Activated CD8-positive, alpha-beta memory T cell treated with anti-CD3 and anti-CD28 coated beads, Interleukin-2, amount 10 ng/mL, durations not matched to agents 7 days and 5 days (primary cell): ENCODE measurements around the gene HMCN2. TPM values are rescaled to one million over a fixed set of nuclear protein-coding genes. Genes with fewer than 3 reads are reported as not detected.
A peak's percentile ranks its signal among the peaks of the same experiment; 100 is the strongest.
"Not testable (repeated sequence)": the region's sequence is repeated elsewhere in the genome, so short reads cannot be mapped to it uniquely, and the experiment has no call there.

Experiments
- ATAC-seq: fragments of 150-1000 bp; cut with Tn5 transposase; one replicate; pipeline ENCODE4 v1.10.0; 2021; ENCODE audit warnings: moderate library complexity
- CTCF ChIA-PET: fragments of 350-600 bp; sonication (Branson Sonifier 250); formaldehyde crosslinking; loops from one replicate; lab custom pipeline; 2021; ENCODE audit warnings: antibody characterized with exemption; lab: Charles Lee
- DNase-seq: peaks from one replicate; pipeline ENCODE4 v3.0.0-alpha.2; 2020
- H3K27ac Mint-ChIP-seq: one replicate; pipeline ENCODE4 v1.8.0; 2021; ENCODE audit warnings: mild to moderate bottlenecking, mixed read lengths
- H3K27me3 Mint-ChIP-seq: one replicate; pipeline ENCODE4 v1.8.0; 2021; ENCODE audit warnings: mixed read lengths
- H3K36me3 Mint-ChIP-seq: one replicate; pipeline ENCODE4 v1.8.0; 2021; ENCODE audit warnings: mild to moderate bottlenecking, mixed read lengths
- H3K4me1 Mint-ChIP-seq: one replicate; pipeline ENCODE4 v1.8.0; 2021; ENCODE audit warnings: mixed read lengths
- H3K4me3 Mint-ChIP-seq: one replicate; pipeline ENCODE4 v1.8.0; 2021; ENCODE audit warnings: mild to moderate bottlenecking, moderate library complexity, mixed read lengths
- H3K9me3 Mint-ChIP-seq: one replicate; pipeline ENCODE4 v1.8.0; 2022; ENCODE audit warnings: low read depth, mixed read lengths
- total RNA-seq, 2 experiments: library from RNA; stranded (reverse); gene quantifications; one replicate each; pipeline ENCODE4 v1.2.3, GENCODE V29; 2021

The HMCN2 gene
- total RNA-seq, 2 experiments from 2014 or later = not detected

DNA sequence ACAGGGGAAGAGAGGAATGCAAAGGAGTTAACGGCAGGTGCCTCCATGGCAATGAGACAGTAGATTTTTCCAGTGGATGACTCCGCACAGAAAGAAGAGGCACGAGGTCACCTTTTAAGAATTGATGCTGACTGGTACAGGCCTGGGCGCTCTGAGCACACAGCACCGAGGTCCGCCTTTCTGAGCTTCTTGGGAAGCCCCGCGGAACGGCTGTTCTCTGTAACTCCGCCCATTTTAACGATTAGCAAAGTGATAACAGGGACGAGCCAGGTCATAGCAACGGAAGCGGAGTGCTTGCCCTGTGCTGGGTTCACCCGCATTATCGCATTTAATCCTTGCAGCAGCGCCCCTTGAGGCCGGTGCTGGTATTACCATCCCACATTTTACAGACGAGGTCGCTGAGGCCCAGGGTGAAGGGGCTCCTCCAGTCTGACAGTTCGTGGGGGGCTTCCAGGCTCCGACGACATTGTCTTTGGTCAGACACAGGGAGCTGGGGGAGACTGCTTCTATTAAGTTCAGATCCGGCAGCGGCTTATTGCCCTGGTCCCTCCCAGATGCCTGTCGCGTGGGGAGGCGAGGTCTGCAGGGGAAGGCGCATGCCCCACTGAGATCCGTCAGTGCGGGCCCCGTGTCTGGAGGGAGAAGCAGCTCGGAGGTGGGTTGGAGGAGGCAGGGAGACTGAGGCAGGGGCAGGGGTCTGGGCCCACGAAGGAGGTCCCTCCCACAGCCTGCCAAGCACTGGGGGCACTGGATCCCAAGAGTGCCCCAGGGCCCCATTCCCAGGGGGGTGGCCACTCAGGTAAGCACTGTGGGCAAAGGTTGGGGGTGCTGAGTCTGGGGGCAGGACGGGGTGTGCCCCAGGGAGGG, 22.3 kb upstream of the HMCN2 start:
- H3K9me3 Mint-ChIP-seq = no peaks in the 10 kb centered on the region
- H3K4me3 Mint-ChIP-seq = peak overlapping the region; percentile 7
- peak; percentile 87 for ATAC-seq
- H3K36me3 Mint-ChIP-seq = no peaks in the 10 kb centered on the region
- H3K4me1 Mint-ChIP-seq = peaks cover 34% of the 10 kb centered on the region
- H3K27ac Mint-ChIP-seq = peak overlapping the region; percentile 31
- peak; percentile 89 for DNase-seq
- no peaks in the 10 kb centered on the region for H3K27me3 Mint-ChIP-seq
- CTCF ChIA-PET = interaction anchor here (0.5 to 9.9 kb wide), 12 partner anchors 9 to 506 kb away, joined by 3 to 197 read pairs (median 3); no protein-coding TSS in a partner anchor

DNA sequence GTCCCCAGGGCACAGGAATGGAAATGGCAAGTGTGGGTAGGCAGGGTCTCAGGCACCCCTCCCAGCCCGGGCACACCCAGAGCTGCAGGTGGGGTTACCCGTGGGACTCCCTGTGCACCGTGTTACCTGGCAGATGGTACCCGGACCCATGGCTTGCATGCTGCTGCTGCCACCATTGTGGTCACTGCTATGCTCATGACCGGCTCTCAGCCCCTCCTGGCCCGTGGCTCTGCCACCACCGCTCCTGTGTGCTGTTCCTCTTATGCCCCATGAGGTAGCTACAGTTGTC, 21.7 kb upstream of the HMCN2 start:
- peaks cover 3% of the 10 kb centered on the region for H3K27me3 Mint-ChIP-seq
- no peak overlapping the region for H3K4me3 Mint-ChIP-seq
- CTCF ChIA-PET = interaction anchor here (0.5 to 9.9 kb wide), 8 partner anchors 8 to 214 kb away, joined by 3 to 197 read pairs (median 3); no protein-coding TSS in a partner anchor
- no peaks in the 10 kb centered on the region for H3K36me3 Mint-ChIP-seq
- H3K9me3 Mint-ChIP-seq = no peaks in the 10 kb centered on the region
- H3K4me1 Mint-ChIP-seq = peaks cover 33% of the 10 kb centered on the region
- DNase-seq = no peak
- H3K27ac Mint-ChIP-seq = no peak overlapping the region
- ATAC-seq = no peak

- Mint-ChIP-seq H3K27ac (no peak overlapping the region), H3K36me3 (no peaks in the 10 kb centered on the region), H3K4me1 (peaks cover 30% of the 10 kb centered on the region), H3K27me3 (peaks cover 9% of the 10 kb centered on the region), H3K4me3 (no peak overlapping the region), H3K9me3 (no peaks in the 10 kb centered on the region)
- CTCF ChIA-PET = interaction anchor here (1.3 to 9.9 kb wide), 5 partner anchors 8 to 137 kb away, joined by 3 to 197 read pairs (median 6); no protein-coding TSS in a partner anchor
- ATAC-seq (no peak), DNase-seq (no peak)
Measured at GRCh38 chr9:130244548-130245165, 20.9 kb upstream of the HMCN2 start.

DNA sequence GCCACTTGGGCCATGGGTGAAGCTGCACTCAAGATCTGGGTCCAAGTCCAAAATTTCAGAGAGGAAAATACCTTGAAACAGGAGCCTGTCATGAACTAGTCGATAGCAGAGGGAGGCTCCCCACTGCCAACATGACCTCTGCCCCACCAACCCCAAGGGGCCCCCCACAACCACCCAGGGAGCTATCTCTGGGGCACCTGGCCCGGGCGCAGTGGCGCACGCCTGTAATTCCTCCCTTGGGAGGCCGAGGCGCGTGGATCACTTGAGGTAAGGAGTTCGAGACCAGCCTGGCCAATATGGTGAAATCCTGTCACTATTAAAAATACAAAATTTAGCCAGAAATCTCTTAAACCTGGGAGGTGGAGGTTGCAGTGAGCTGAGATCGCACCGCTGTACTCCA, 20.1 kb upstream of the HMCN2 start:
- no peak overlapping the region for H3K27ac Mint-ChIP-seq
- peaks cover 22% of the 10 kb centered on the region for H3K4me1 Mint-ChIP-seq
- no peaks in the 10 kb centered on the region for H3K9me3 Mint-ChIP-seq
- peaks cover 17% of the 10 kb centered on the region for H3K27me3 Mint-ChIP-seq
- CTCF ChIA-PET = interaction anchor here (1.5 to 1.8 kb wide), 2 partner anchors 9 to 138 kb away, joined by 4 to 6 read pairs; no protein-coding TSS in a partner anchor
- no peak for ATAC-seq
- DNase-seq = no peak
- H3K4me3 Mint-ChIP-seq = no peak overlapping the region
- H3K36me3 Mint-ChIP-seq = no peaks in the 10 kb centered on the region

DNA sequence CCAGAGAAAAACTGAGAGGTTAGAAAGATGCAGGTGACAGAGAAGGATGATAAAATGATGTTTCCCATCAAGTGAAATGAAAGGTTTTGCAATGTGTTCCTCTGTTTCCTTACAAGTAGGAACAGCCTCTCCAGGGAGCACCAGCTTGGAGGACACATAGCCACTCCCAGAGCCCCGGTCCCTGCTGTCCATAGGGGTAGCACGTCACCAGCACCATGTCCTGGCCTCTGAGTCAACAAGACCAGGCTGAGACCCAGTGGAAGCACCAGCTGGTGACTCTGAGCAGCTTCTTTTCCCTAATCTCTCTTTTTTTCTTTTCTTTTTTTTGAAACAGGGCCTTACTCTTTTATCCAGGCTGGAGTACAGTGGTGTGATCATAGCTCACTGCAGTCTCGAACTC, 19.4 kb upstream of the HMCN2 start:
- CTCF ChIA-PET = interaction anchor here (0.9 to 1.8 kb wide), 4 partner anchors 9 to 519 kb away, joined by 4 to 6 read pairs (median 4); no protein-coding TSS in a partner anchor
- DNase-seq (no peak), ATAC-seq (no peak)
- Mint-ChIP-seq H3K9me3 (no peaks in the 10 kb centered on the region), H3K27ac (no peak overlapping the region), H3K4me3 (no peak overlapping the region), H3K4me1 (peaks cover 15% of the 10 kb centered on the region), H3K36me3 (no peaks in the 10 kb centered on the region), H3K27me3 (peaks cover 21% of the 10 kb centered on the region)

DNA sequence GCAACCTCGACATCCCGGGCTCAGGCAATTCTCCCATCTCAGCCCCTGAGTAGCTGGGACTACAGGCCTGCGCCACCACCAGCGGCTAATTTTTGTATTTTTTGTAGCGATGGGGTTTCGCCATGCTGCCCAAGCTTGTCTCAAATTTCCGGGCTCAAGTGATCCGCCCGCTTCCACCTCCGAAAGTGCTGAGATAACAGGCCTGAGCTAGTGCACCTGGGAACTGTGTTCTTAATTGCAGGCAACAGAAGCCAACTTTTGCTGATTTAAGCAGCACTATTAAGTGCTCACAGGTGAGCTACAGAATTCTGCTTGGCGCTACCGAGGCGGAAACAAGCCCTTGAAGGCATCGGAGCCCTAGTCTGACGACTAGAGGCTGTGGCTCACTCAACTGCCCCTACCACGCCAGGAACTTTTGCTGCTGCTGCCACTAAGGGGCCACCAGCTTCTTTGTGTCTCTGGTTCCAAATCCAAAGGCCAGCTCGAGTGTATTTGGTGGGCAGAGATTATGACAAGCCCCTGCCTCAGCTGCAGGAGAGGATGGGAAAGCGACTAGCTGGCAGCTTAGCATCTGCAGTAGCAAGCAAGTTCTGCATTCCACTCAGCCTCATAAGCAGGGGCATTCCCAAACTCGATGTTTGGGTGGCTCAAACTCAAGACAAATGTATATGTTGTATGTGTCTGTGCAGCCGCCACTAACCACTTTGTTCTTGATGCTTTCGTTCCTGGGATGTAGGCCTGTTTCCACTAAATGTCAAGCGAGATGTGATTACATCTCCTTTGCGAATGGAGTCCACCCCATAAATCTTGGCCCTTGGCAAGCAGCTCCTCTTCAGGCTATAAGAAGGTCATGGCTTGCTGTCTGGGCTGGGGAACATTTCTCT, 10.6 kb upstream of the HMCN2 start:
- ATAC-seq = no peak
- CTCF ChIA-PET = interaction anchor here (0.8 kb wide), 1 partner anchor 9 kb away, joined by 4 read pairs; no protein-coding TSS in a partner anchor
- H3K9me3 Mint-ChIP-seq = no peaks in the 10 kb centered on the region
- H3K4me1 Mint-ChIP-seq = no peaks in the 10 kb centered on the region
- H3K4me3 Mint-ChIP-seq = no peak overlapping the region
- H3K27ac Mint-ChIP-seq = no peak overlapping the region
- no peak for DNase-seq
- H3K36me3 Mint-ChIP-seq = no peaks in the 10 kb centered on the region
- peaks cover 37% of the 10 kb centered on the region for H3K27me3 Mint-ChIP-seq

DNA sequence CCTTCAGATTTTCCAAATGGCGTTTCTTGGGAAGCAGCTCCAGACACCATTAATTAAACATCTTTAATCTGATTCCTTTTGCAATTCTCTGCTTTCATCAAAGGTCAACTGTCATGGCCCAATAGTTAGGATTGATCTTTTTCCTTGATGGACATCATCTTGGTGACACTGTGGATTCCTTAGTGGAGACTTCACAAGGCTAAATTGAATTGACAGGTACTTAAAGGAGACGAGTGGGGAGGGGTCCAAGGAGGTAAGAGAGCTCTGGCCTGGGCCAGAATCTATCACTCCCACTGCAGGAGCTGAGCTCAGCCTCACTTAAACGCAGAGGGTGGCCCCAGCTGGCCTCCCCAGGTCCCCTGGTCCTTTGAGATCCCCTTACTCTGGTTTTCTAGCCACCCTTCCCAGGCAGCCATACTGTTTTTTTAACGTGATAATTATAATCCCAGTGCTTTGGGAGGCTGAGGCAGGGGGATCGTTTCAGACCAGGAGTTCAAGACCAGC, 9.9 kb upstream of the HMCN2 start:
- H3K27ac Mint-ChIP-seq = no peak overlapping the region
- no peak for ATAC-seq
- H3K9me3 Mint-ChIP-seq = no peaks in the 10 kb centered on the region
- no peak for DNase-seq
- CTCF ChIA-PET = no interaction called here
- H3K36me3 Mint-ChIP-seq = no peaks in the 10 kb centered on the region
- H3K4me3 Mint-ChIP-seq = no peak overlapping the region
- H3K4me1 Mint-ChIP-seq = no peaks in the 10 kb centered on the region
- peaks cover 35% of the 10 kb centered on the region for H3K27me3 Mint-ChIP-seq

DNA sequence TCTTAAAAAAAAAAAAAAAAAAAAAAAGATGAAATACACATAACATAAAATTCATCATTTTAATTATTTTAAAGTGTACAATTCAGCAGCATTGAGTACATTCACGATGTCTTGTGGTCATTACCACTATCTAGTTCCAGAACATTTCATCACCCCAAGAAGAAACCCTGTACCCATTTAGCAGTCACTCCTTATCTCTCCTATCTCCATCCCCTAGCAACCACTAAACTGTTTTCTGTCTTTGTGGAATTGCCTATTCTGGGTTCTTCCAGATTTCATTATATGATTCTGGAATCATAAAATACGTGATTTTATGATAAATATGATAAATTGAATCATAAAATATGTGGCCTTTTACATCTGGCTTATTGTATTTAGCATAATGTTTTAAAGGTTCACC, 8.9 kb upstream of the HMCN2 start:
- CTCF ChIA-PET = no interaction called here
- no peaks in the 10 kb centered on the region for H3K4me1 Mint-ChIP-seq
- H3K36me3 Mint-ChIP-seq = no peaks in the 10 kb centered on the region
- no peak overlapping the region for H3K27ac Mint-ChIP-seq
- ATAC-seq (no peak), DNase-seq (no peak)
- H3K4me3 Mint-ChIP-seq = no peak overlapping the region
- H3K27me3 Mint-ChIP-seq = peaks cover 39% of the 10 kb centered on the region
- no peaks in the 10 kb centered on the region for H3K9me3 Mint-ChIP-seq

GRCh38 chr9:130258137-130258536, 7.4 kb upstream of the HMCN2 start:
- H3K4me1 Mint-ChIP-seq, H3K4me3 Mint-ChIP-seq, CTCF ChIA-PET, H3K27ac Mint-ChIP-seq, H3K36me3 Mint-ChIP-seq, DNase-seq, ATAC-seq, H3K9me3 Mint-ChIP-seq: not testable (repeated sequence)
- peaks cover 49% of the 10 kb centered on the region for H3K27me3 Mint-ChIP-seq

DNA sequence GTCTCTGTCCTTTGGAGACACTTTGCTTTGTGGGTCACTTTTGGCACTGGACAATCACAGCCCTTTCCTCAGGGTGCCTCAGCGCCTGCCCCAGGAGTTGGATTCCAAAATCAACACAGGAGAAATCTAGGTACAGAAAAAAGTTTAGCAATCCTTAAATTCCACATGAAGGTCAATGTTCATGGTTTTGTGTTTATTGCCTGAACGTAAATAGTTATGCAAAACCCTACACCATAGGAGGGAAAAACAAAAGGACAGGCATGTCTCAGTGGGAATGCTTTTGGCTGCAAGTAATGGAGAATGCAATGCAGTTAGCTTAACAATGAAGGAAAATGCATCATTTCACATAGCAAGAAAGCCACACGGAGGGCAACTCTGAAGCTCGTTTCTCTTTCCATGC, 6.5 kb upstream of the HMCN2 start:
- DNase-seq (no peak), ATAC-seq (no peak)
- Mint-ChIP-seq H3K9me3 (no peaks in the 10 kb centered on the region), H3K4me3 (no peak overlapping the region), H3K27ac (no peak overlapping the region), H3K36me3 (no peaks in the 10 kb centered on the region), H3K27me3 (peaks cover 58% of the 10 kb centered on the region), H3K4me1 (no peaks in the 10 kb centered on the region)
- CTCF ChIA-PET = no interaction called here

GRCh38 chr9:130260816-130261765, 4.5 kb upstream of the HMCN2 start:
- no peak overlapping the region for H3K27ac Mint-ChIP-seq

GRCh38 chr9:130262061-130262745, 3.4 kb upstream of the HMCN2 start:
- ATAC-seq = no peak
- no peaks in the 10 kb centered on the region for H3K4me1 Mint-ChIP-seq
- no peak overlapping the region for H3K4me3 Mint-ChIP-seq
- peaks cover 74% of the 10 kb centered on the region for H3K27me3 Mint-ChIP-seq
- H3K9me3 Mint-ChIP-seq = no peaks in the 10 kb centered on the region
- CTCF ChIA-PET = no interaction called here
- H3K36me3 Mint-ChIP-seq = no peaks in the 10 kb centered on the region
- no peak for DNase-seq
- no peak overlapping the region for H3K27ac Mint-ChIP-seq

More at GRCh38 chr9:130260816-130261765, 4.5 kb upstream of the HMCN2 start:
- Mint-ChIP-seq H3K27me3 (peaks cover 67% of the 10 kb centered on the region), H3K4me1 (no peaks in the 10 kb centered on the region), H3K36me3 (no peaks in the 10 kb centered on the region), H3K4me3 (no peak overlapping the region), H3K9me3 (no peaks in the 10 kb centered on the region)
- CTCF ChIA-PET = no interaction called here
- DNase-seq = no peak
- ATAC-seq = no peak
